Measurements from ENCODE around the gene F2RL3.

The F2RL3 gene

DNA sequence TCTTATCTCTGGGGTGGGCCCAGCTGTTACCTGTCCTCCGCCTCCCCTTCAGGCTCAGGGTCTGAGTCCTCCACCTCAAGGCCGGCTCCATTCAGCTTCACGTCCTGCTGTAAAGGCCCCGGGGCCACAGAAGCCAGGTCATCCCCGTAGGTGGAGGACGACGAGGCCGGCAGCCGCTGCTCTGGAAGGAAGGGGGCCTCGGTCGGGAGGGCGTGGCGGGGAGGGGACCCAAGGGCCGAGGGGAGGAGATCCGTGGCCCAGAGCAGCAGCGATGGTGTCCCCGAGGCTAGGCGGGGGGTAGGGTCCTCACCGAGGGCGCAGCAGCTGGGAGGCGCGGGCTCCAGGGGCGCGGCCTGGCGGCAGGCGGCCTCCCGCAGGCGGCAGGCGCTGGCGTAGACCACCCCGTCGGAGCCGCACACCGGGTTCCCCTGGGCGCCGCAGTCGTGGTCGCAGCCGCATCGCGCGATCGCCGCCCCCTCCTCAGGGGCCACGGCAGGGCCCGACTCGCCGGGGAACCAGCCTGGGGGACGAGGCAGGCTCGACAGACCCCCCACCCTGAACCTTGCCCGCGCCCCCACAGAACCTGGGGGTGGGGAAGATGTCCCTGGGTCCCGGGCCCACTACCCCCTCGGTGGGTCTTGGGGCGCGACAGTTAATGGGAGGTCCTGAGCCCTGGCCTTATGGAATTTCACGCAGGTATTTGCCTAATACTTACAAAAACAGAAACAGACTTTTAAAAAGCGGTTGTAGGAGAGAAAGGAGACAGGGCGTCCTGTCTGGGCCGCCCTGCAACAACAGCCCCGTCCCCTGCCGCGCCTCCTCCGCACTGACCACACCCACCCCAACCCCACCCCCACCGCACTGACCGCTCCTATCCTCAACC, 7.6 kb downstream of the F2RL3 start:
- no peak for DNase-seq

DNA sequence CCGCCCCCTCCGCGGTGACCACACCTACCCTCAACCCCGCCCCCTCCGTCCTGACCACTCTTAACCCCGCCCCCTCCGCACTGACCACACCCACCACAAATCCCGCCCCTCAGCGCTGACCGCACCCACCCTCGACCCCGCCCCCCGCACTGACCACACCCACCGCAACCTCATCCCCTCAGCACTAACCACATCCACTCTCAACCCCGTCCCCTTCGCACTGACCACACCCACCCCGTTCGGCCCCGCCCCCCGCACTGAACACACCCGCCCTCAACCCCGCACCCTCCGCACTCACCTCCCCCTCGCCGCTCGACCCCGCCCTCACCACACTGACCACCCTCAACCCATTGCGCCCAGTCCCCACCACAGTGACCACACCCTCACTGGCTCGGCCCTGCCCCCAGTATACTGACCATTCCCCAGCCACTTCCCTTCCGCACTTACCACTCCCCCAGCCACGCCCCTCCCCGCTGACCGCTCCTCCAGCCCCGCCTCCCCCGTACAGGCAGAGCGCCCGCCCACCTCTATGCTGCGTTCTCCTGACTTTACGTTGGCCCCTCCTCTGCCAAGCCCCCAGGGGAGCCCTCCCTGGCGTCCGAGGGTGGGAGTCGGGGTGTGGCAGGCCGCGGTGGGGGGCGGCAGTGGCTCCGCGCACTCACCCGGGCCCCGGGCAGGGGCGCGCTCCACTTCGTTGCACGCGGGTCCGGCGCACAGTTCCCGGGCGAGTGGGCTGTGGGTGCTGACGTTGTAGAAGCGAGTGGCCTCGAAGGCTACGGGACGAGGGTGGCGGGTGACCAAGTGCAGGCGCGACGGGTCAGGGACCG, 8.4 kb downstream of the F2RL3 start:
- DNase-seq: peak; percentile 60

DNA sequence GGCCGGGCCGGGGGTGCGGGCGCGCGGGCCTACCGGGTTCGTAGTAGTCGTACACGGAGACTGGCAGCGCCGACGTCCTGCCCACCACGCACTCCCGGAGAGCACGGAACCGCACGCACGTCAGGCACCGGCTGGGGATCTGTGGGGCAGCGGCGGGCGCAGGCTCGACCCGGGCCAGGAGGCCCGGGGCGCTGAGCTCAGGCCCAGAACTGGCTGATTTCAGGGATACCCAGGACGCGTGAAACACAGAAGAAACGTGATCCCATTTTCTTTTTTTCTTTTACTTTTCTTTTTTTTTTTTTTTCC, 9.0 kb downstream of the F2RL3 start:
- no peak for DNase-seq

- DNase-seq: no peak
Measured at GRCh38 chr19:16898361-16899015, 9.7 kb downstream of the F2RL3 start.

- no peak for DNase-seq
Measured at GRCh38 chr19:16899566-16900075, 10.8 kb downstream of the F2RL3 start.

- no peak for DNase-seq
Measured at GRCh38 chr19:16901491-16902175, 12.8 kb downstream of the F2RL3 start.

GRCh38 chr19:16902545-16902944, 13.7 kb downstream of the F2RL3 start:
- DNase-seq: no peak

DNA sequence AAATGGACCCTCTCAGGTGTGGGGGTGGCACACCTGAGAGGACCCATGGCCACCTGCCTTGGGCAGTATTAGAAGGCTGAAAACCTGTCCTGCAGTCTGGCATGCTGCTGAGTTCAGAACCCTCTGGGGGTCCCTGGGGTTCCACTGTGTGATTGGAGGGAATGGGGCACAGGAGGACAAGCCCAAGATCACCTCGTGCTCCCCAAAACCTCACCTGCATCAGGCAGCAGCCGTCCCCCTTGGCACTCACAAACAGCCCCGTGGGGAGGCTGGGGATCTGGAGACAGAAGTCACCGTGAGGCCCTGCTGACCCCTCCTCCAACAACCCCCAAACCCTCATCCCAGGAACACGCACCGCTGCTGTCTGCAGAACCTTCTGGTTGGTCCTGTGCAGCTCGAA, 14.5 kb downstream of the F2RL3 start:
- no peak for DNase-seq

DNA sequence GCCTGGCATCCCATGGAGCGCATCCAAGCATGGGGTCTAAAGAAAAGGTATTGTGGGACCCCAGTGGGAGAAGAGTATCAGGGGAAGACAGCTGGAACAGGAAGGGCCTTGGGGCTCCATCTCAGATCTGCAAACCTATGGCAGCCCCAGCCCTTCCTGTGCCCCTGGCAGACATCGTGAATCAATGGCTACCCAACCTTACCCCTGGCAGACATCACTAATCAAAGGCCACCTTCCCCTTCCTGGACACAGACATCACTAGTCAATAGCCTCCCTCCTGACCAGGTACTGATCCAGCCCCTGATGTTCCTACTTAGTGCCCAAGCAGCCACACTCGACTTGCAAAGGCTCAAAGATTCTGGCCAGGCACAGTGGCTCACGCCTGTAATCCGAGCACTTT, 15.8 kb downstream of the F2RL3 start:
- DNase-seq: no peak

DNA sequence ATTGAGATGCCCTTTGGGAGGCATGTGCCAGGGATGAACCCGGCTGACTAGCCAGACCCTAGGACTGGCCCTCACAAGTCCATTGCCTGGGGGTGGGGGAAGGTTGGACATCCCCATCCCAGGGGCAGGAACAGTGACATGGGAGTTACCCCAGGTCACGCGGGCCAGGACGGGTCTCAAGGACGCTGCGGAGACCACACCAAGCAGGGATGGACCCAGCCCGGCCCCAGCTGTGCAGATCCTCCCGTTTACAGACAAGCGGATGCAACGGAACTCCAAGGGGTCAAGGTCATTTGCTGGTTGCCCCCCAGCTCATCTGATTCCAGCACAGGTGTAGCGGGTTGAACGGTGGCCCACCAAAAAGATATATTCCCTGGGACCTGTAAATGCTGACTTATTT, 20.0 kb downstream of the F2RL3 start:
- no peak for DNase-seq

GRCh38 chr19:16911046-16911445, 22.2 kb downstream of the F2RL3 start:
- DNase-seq: no peak

GRCh38 chr19:16912780-16913179, 24.0 kb downstream of the F2RL3 start:
- DNase-seq: no peak

GRCh38 chr19:16914421-16914820, 25.6 kb downstream of the F2RL3 start:
- DNase-seq: no peak

DNA sequence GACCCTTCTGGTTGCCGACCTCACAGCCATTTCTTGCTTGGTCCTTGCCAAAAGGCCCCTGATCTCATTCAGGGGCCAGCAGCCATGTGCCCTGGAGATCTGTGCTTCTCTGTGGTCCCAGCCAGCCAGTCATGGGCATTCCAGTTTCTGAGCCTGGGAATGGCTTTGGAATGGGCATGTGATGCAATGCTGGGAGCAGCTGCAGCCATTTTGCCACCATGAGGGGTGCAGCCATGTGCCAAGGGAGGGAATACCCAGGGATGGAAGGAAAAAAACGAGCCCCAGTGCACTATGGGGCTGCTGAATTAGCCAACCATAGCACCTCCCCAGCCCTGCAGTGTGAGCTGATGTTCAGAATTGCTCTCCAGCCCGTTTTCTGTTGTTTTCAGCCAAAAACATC, 26.3 kb downstream of the F2RL3 start:
- no peak for DNase-seq

DNA sequence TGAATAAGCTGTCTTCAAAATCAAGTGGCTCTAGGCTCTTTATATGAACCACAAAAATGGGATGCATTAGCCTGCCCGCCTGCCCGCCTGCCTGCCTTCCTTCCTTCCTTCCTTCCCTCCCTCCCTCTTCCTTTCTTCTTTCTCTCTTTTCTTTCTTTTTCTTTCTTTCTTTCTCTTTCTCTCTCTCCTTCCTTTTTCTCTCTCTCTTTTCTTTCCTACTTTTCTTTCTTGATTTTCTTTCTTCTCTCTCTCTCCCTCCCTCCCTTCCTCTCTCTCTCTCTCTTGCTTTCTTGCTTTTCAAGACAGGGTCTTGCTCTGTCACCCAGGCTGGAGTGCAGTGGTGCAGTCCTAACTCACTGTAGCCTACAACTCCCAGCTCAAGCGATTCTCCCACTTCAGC, 26.9 kb downstream of the F2RL3 start:
- no peak for DNase-seq

DNA sequence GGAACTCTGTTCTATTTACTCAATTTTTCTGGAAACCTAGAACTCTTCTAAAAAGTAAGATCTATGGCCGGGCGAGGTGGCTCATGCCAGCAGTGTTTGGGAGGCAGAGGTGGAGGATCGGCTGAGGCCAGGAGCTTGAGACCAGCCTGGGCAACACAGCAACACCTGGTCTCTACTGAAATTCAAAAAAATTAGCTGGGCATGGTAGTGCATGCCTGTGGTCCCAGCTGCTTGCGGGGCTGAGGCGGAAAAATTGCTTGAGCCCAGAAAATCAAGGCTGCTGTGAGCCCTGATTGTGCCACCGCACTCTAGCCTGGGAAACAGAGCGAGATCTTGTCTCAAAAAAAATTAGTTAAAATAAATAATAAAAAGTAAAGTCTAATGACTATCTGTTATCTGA, 28.6 kb downstream of the F2RL3 start:
- no peak for DNase-seq

DNA sequence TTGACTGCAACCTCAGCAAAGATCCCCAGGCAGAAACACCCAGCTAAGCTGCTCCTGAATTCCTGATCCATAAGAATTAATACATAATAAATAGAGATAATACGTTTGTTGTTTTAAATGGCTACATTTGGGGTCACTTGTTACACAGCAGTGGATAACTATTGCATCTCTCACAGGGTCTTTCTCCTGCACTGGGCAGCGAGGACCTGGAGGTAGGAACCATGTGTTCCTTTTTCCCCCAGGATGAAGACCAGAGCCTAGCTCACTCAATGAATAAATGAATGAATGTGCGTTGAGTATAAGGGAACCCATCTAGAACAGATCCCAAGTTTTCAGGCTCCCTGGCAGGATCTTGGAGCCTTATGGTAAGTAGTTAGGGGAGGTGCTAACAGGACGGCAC, 30.7 kb downstream of the F2RL3 start:
- DNase-seq: no peak

- DNase-seq: no peak
Measured at GRCh38 chr19:16920816-16921529, 32.2 kb downstream of the F2RL3 start.

DNA sequence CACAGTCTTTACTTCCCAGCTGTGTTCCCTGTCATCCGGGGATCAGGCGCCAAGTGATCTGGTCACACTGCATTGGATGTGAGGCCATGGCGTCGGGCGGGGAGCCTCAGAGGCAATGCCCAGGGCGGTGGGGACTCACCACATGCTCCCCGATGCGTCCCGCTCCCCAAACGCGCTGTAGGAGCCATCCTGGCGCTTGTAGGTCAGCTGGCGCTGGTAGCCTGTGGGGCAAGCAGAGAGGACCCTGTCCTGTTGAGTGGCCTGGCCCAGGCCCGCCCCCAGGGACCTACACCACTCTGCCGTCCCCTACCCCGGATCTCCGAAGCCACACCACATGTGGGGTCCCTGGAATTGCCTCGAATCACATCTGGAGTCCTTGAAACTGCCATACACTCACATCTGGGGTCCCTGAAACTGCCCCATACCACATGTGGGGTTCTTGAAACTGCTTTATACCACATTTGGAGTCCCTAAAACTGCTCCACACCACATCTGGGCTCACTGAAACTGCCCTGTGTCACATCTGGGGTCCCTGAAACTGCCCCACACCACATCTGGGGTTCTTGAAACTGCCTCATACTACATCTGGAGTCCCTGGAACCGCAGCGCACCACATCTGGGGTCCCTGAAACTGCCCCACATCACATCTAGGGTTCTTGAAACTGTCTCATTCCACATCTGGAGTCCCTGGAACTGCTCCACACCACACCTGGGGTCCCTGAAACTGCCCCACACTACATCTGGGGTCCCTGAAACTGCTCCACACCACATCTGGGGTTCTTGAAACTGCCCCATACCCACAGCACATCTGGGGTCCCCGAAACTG, 33.2 kb downstream of the F2RL3 start:
- no peak for DNase-seq

DNA sequence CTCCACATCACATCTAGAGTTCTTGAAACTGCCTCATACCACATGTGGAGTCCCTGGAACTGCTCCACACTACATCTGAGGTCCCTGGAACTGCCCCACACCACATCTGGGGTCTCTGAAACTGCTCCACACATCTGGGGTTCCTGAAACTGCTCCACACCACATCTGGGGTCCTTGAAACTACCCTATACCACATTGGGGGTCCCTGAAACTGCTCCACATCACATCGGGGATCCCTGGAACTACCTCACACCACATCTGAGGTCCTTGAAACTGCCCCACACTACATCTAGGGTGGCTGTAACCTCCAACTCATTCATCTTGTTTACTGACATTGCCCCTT, 33.8 kb downstream of the F2RL3 start:
- no peak for DNase-seq

- DNase-seq: no peak
Measured at GRCh38 chr19:16922949-16923348, 34.1 kb downstream of the F2RL3 start.

- DNase-seq: no peak
Measured at GRCh38 chr19:16927883-16928282, 39.1 kb downstream of the F2RL3 start.

All from activated gamma-delta T cell treated with Interleukin-2 at 50 U/mL for 16 hours (primary cell).